Measurements from ENCODE around the gene COBL.

COBL gene

GRCh38 chr7:51235593-51236313 is 80.9 kb downstream of the COBL start:
- DNase-seq (ENCODE audit: low read depth in 2 of 3, low spot score in 2 of 3): no peak

- no peak for DNase-seq (ENCODE audit: low read depth in 2 of 3, low spot score in 2 of 3)
Observed at GRCh38 chr7:51234609-51235308, 81.8 kb downstream of the COBL start.

- DNase-seq (ENCODE audit: low read depth in 2 of 3, low spot score in 2 of 3): no peak
Observed at GRCh38 chr7:51234139-51234538, 82.5 kb downstream of the COBL start.

DNA sequence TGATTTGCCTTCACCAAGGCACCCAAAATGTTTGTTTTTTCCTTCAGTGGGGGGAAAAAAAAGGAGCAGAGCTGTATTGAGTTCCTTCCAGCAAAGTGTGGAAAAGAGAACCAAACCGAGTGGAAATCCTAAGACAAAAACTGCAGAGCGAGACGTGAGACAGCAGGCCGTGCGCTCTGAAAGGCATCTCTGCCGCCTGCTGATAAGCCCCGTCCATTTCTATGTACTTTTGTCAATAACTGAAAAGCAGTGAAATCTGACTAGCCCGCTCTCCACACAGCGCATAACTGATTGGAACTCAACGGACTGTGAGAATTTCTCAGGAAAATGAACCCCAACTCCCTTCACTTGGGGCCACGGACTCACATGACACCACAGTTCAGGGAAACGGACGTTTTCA is 83.2 kb downstream of the COBL start:
- no peak for DNase-seq (ENCODE audit: low read depth in 2 of 3, low spot score in 2 of 3)

DNA sequence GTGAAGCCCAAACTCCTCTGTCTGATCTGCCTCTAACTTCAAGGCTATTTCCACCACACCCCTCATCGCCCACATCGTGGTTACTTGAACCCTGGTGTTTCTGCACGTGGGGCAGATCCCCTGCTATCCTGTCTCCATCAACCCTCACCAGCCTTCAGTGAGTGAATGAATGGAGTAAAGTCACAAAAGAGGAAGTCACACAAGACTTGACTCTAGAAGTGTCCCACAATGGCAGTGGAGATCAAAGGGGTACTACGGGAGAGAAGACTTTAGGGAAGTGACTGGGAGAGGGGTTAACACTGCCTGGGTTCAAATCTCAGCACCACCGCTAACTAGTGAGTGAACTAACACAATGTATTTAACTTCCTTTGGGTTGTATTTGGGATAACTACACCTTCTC is 85.9 kb downstream of the COBL start:
- no peak for DNase-seq (ENCODE audit: low read depth in 2 of 3, low spot score in 2 of 3)

DNA sequence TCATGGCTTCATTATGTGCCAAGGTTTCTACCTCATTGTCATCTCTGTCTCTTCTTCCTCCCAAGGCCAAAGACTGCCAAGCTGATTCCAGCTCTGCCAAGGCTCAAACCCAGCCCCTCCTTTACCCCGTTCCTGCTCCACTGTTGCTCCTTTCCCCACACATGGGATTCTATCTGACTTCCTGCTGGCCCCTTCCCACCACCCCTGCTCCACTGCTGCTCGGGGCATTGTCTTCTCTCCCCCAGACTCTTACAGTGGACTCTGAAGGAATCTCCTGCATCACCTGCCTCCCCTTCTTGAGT is 86.3 kb downstream of the COBL start:
- DNase-seq (ENCODE audit: low read depth in 2 of 3, low spot score in 2 of 3): no peak

- DNase-seq (ENCODE audit: low read depth in 2 of 3, low spot score in 2 of 3): no peak
Observed at GRCh38 chr7:51229620-51230323, 86.8 kb downstream of the COBL start.

GRCh38 chr7:51229106-51229537 is 87.5 kb downstream of the COBL start:
- DNase-seq (ENCODE audit: low read depth in 2 of 3, low spot score in 2 of 3): no peak

DNA sequence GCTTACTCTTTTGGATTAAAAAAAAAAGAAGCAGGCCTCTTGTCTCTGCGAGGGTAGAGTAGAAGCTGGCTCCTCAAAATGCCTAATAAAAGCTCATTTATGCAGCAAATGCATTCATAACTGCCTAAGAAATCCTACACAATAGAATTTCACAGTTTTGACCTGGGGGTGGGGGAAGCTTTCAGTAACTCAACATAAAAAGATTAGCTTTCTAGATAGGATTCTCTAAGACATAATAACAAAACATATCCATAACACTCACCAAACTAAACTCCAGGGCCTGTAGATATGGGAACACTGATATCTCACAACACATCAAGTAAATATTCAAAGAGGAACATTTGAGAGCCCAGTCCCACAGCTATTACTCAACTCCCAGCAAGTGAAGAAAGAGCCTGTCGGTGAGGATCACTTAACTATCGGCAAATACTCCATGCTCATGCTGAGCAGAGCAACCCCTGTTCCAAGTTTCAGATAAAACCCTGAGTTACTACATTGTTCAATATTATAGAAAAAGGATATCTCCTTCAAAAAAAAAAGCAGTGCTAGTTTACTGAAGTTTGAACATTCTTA is 88.1 kb downstream of the COBL start:
- DNase-seq (ENCODE audit: low read depth in 2 of 3, low spot score in 2 of 3): no peak

GRCh38 chr7:51227861-51228260 is 88.7 kb downstream of the COBL start:
- DNase-seq (ENCODE audit: low read depth in 2 of 3, low spot score in 2 of 3): no peak

- DNase-seq (ENCODE audit: low read depth in 2 of 3, low spot score in 2 of 3): no peak
Observed at GRCh38 chr7:51226916-51227535, 89.6 kb downstream of the COBL start.

DNA sequence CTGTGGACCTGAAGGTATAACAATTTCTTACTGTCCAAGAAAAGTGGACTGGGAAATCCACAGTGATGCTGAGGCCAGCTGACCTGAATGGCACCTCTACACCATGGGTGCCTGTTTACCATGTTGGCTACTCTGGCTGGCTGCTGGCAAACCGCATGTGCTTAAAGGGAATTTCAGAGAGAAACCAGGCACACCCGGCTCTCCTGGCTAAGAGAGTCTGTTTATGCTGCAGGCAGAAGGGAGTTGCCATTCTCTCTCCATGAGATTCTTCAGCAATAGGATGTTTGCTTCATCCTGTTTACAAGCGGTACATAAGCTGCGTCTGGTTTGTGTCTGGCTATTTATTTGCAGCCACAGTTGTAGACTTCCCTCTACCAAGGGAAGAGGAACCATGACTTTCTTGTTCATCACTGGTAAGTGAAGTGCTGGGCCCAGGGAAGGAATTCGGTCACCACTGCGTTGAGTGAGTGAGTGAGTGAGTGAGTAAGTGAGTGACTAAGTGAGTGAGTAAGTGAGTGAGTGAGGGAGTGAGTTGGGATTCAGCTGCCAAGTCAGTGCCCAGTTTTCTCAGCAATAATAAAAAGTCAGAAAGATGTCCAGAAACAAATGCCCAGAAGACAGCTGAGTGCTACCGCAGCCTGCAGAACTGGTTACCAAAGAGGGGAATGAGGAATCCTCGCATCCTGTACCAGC is 90.4 kb downstream of the COBL start:
- no peak for DNase-seq (ENCODE audit: low read depth in 2 of 3, low spot score in 2 of 3)

DNA sequence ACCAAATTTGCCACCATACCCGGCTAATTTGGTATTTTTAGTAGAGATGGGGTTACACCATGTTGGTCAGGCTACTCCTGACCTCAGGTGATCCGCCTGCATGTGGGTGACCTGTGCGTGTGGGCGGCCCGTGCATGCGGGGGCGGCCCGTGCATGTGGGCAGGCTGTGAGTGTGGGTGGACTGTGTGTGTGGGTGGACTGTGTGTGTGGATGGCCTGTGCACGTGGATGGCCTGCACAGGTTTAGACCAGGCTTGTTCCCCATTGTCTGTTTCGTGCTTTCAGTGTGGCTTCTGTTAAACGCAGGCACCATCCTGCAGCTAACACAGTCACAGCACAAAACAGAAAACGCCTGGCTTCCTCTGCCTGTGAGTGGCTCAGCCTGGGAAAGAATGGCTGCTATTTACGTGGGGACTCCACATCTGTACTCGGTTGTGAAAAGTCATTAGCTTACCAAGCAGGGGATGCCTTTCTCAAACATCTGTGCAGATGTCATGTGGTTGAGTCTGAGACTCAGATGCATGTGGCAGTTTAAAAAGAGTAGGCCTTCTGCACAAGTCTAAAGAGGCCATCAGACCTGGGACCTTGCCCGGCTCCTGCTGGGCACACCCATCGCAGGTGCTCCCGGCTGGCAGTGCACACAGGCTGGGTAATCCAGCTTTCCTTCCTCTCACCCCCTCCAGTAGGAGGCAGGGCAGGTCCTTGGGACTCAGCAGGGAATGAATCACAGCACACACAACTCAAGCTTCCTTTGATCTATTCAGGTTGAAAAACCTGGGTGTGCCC is 91.6 kb downstream of the COBL start:
- DNase-seq (ENCODE audit: low read depth in 2 of 3, low spot score in 2 of 3): no peak

- no peak for DNase-seq (ENCODE audit: low read depth in 2 of 3, low spot score in 2 of 3)
Observed at GRCh38 chr7:51223505-51223904, 93.1 kb downstream of the COBL start.

DNA sequence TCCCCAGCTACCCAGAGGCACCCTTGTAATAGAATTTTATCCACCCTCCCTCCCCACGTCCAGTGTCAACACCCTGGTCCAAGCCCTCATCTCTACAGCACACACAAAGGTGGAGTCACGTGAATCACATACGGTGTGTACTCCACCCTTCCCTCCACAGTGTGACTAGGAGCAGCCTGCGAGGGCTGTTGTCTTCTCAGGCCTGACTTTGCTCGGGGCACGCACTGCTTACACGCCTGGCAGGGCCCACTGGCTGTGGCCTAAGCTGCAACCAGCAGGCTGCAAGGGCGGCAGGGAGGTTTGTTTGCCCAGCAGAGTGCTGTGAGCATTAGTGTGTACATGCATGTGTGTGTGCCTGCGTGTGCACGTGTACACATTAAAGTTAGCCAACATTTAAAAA is 93.7 kb downstream of the COBL start:
- no peak for DNase-seq (ENCODE audit: low read depth in 2 of 3, low spot score in 2 of 3)

- no peak for DNase-seq (ENCODE audit: low read depth in 2 of 3, low spot score in 2 of 3)
Observed at GRCh38 chr7:51220226-51220625, 96.4 kb downstream of the COBL start.

- no peak for DNase-seq (ENCODE audit: low read depth in 2 of 3, low spot score in 2 of 3)
Observed at GRCh38 chr7:51219261-51219988, 97.2 kb downstream of the COBL start.

DNA sequence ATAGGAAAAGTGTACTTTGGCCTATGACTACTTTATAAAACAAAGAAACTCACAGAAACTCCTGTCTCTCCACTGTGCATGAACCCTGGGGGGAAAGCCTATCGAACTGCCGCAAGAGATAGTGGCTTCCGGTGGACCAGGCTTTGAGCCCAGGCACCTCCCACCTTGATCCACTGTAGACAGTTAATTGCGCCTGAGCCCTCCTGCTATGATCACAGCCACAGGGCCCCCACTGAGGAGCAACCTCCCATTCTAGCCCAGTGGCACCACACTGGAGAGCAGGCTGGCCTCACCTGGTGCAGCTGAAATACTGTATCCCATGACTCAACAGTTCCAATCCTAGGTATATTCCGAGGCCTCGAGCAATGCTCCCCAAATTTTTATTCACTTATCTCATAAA is 98.8 kb downstream of the COBL start:
- DNase-seq (ENCODE audit: low read depth in 2 of 3, low spot score in 2 of 3): no peak

GRCh38 chr7:51214098-51214497 is 102.5 kb downstream of the COBL start:
- no peak for DNase-seq (ENCODE audit: low read depth in 2 of 3, low spot score in 2 of 3)

- peak in 1 of 3 experiments; percentile 3 for DNase-seq (ENCODE audit: low read depth in 2 of 3, low spot score in 2 of 3)
Observed at GRCh38 chr7:51213618-51214017, 103.0 kb downstream of the COBL start.
